SK-N-SH (cell line): ENCODE results near the gene RHOT2.

Experiments used
- CTCF ChIP-seq: fragments of 200-600 bp; sonication (generic); IDR thresholded peaks from 2 replicates; pipeline ENCODE4 v1.6.1; 2017; ENCODE audit warnings: antibody characterized with exemption, mild to moderate bottlenecking, moderate library complexity
- EP300 ChIP-seq, 2 experiments: IDR thresholded peaks; 2 replicates each; pipeline versions ENCODE4 v1.4.0 to v1.6.1; 2012; ENCODE audit warnings: borderline replicate concordance in 1 of 2, low read depth in 1 of 2, low read length in 1 of 2
- EZH2phosphoT487 ChIP-seq: fragments of 200-600 bp; sonication (generic); IDR thresholded peaks from 2 replicates; pipeline ENCODE4 v1.6.1; 2017; ENCODE audit warnings: low read depth, mixed run types, mild to moderate bottlenecking, antibody characterized with exemption, moderate library complexity, borderline replicate concordance
- MXI1 ChIP-seq: IDR thresholded peaks from 2 replicates; pipeline ENCODE4 v1.6.1; 2012; ENCODE audit warnings: mild to moderate bottlenecking, low read depth, low read length, improper control_type of control experiment
- RXRA ChIP-seq: IDR thresholded peaks from 2 replicates; pipeline ENCODE4 v1.4.0; 2012; ENCODE audit warnings: low read depth, mild to moderate bottlenecking, borderline replicate concordance
- SIN3A ChIP-seq: IDR thresholded peaks from 2 replicates; pipeline ENCODE4 v1.6.1; 2012; ENCODE audit warnings: low read depth, mild to moderate bottlenecking, low read length, moderate library complexity, borderline replicate concordance
- TAF1 ChIP-seq: IDR thresholded peaks from 2 replicates; pipeline ENCODE4 v1.6.1; 2012; ENCODE audit warnings: low read depth, mild to moderate bottlenecking, low read length, moderate library complexity, borderline replicate concordance
- TEAD4 ChIP-seq: IDR thresholded peaks from 2 replicates; pipeline ENCODE4 v1.4.0; 2012; ENCODE audit warnings: mild to moderate bottlenecking, borderline replicate concordance; ENCODE audit not compliant: insufficient read depth

GRCh38 chr16:638034-638543 is 29.8 kb upstream of the RHOT2 start:
- TF ChIP-seq CTCF (no peak), MXI1 (no peak), SIN3A (no peak), TEAD4 (no peak), EP300 (IDR thresholded peaks at IDR 0.05; ENCODE audit: borderline replicate concordance in 1 of 2, low read depth in 1 of 2, low read length in 1 of 2) (no peak), TAF1 (no peak), RXRA (no peak), EZH2phosphoT487 (no peak)
